Transverse colon (tissue), 4 donors: ENCODE data around the gene HDAC4.

Experiments used
- CTCF ChIP-seq, 5 experiments: fragments of 200-600 bp in 3 of 5; fragments of 450-650 bp in 2 of 5; sonication (generic) in 3 of 5; IDR thresholded peaks; 1 replicate in 2 of 5; 2 replicates in 3 of 5; pipeline ENCODE4 v1.5.1; 2016 to 2017; ENCODE audit warnings: antibody characterized with exemption in 5 of 5, inconsistent platforms in 3 of 5, mild to moderate bottlenecking in 2 of 5, moderate library complexity in 1 of 5
- POLR2A ChIP-seq: fragments of 450-650 bp; IDR thresholded peaks from one replicate; pipeline ENCODE4 v1.6.1; 2016; ENCODE audit warnings: antibody characterized with exemption, mild to moderate bottlenecking, moderate library complexity
- POLR2AphosphoS5 ChIP-seq, 3 donors: sonication (generic); formaldehyde crosslinking; IDR thresholded peaks; one replicate each; pipeline ENCODE4 v1.6.1; 2016; ENCODE audit warnings: antibody characterized with exemption in 3 of 3

GRCh38 chr2:239285932-239286230 lies 114.9 kb downstream of the HDAC4 start:
- TF ChIP-seq POLR2A (no peak), CTCF (IDR thresholded peaks at IDR 0.05) (no peak), POLR2AphosphoS5 (IDR thresholded peaks at IDR 0.05) (no peak)
